Hematopoietic multipotent progenitor cell treated with erythropoietin and hydrocortisone succinate and interleukin-3 and kit ligand, for 17 days (in vitro differentiated cells): ENCODE measurements around the gene KCNQ1.
"Not testable (repeated sequence)": the region's sequence is repeated elsewhere in the genome, so short reads cannot be mapped to it uniquely, and the experiment has no call there.

ENCODE experiments used
- DNase-seq: peaks from one replicate; pipeline ENCODE4 v3.0.0-alpha.2; 2015; ENCODE audit warnings: low spot score

Gene KCNQ1

GRCh38 chr11:2592559-2593392, 148.0 kb downstream of the KCNQ1 start:
- DNase-seq: no peak

- DNase-seq: no peak
These were observed 148.7 kb downstream of the KCNQ1 start for GRCh38 chr11:2593393-2593950.

- no peak for DNase-seq
These were observed 149.5 kb downstream of the KCNQ1 start for GRCh38 chr11:2594267-2594666.

GRCh38 chr11:2595204-2595603, 150.4 kb downstream of the KCNQ1 start:
- DNase-seq: no peak

- DNase-seq: no peak
These were observed 154.9 kb downstream of the KCNQ1 start for GRCh38 chr11:2599561-2600189.

GRCh38 chr11:2609345-2609744, 164.5 kb downstream of the KCNQ1 start:
- no peak for DNase-seq

- no peak for DNase-seq
These were observed 168.2 kb downstream of the KCNQ1 start for GRCh38 chr11:2612884-2613571.

- no peak for DNase-seq
These were observed 177.1 kb downstream of the KCNQ1 start for GRCh38 chr11:2621894-2622293.

- DNase-seq: no peak
These were observed 180.4 kb downstream of the KCNQ1 start for GRCh38 chr11:2625183-2625582.

GRCh38 chr11:2630679-2631078, 185.9 kb downstream of the KCNQ1 start:
- DNase-seq: no peak

- no peak for DNase-seq
These were observed 186.4 kb downstream of the KCNQ1 start for GRCh38 chr11:2631161-2631560.

- DNase-seq: not testable (repeated sequence)
These were observed 195.0 kb downstream of the KCNQ1 start for GRCh38 chr11:2639763-2640162.

GRCh38 chr11:2641623-2642022, 196.8 kb downstream of the KCNQ1 start:
- DNase-seq: no peak

- no peak for DNase-seq
These were observed 198.9 kb downstream of the KCNQ1 start for GRCh38 chr11:2643746-2644145.

- no peak for DNase-seq
These were observed 200.3 kb downstream of the KCNQ1 start for GRCh38 chr11:2644844-2645778.

GRCh38 chr11:2645779-2646118, 200.9 kb downstream of the KCNQ1 start:
- DNase-seq: no peak

GRCh38 chr11:2647167-2647566, 202.4 kb downstream of the KCNQ1 start:
- DNase-seq: no peak

GRCh38 chr11:2647953-2648352, 203.1 kb downstream of the KCNQ1 start:
- no peak for DNase-seq

- DNase-seq: no peak
These were observed 204.6 kb downstream of the KCNQ1 start for GRCh38 chr11:2649400-2649799.

- no peak for DNase-seq
These were observed 205.0 kb downstream of the KCNQ1 start for GRCh38 chr11:2649848-2650247.

- DNase-seq: no peak
These were observed 205.6 kb downstream of the KCNQ1 start for GRCh38 chr11:2650343-2650867.
